Loucy (cell line): ENCODE data around the gene ORC4.

Source experiments
- EZH2phosphoT487 ChIP-seq: fragments of 200-600 bp; IDR thresholded peaks from 2 replicates; pipeline ENCODE4 v1.6.1; 2018; ENCODE audit warnings: antibody characterized with exemption, mild to moderate bottlenecking, moderate library complexity, borderline replicate concordance
- TF ChIP-seq, protein P1 (sequence below): fragments of 200-600 bp; sonication (generic); conservative IDR thresholded peaks from 2 replicates; pipeline ENCODE4 v1.5.1; 2014; ENCODE audit warnings: mild to moderate bottlenecking, antibody characterized with exemption, low read length

DNA sequence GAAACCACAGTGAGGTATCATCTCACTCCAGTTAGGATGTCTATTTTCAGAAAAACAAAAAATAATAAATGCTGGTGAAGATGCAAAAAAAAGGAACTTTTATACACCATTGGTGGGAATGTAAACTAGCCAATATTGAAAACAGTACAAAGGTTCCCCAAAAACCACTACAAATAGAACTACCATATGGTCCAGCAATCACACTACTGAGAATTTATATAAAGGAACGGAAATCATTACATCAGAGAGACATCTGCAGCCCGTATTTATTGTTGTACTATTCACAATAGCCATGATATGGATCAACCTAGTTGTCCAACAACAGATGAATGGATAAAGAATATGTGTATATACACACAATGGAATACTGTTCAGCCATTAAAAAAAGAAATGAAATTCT lies 52.0 kb downstream of the ORC4 start:
- TF ChIP-seq, protein P1, sequence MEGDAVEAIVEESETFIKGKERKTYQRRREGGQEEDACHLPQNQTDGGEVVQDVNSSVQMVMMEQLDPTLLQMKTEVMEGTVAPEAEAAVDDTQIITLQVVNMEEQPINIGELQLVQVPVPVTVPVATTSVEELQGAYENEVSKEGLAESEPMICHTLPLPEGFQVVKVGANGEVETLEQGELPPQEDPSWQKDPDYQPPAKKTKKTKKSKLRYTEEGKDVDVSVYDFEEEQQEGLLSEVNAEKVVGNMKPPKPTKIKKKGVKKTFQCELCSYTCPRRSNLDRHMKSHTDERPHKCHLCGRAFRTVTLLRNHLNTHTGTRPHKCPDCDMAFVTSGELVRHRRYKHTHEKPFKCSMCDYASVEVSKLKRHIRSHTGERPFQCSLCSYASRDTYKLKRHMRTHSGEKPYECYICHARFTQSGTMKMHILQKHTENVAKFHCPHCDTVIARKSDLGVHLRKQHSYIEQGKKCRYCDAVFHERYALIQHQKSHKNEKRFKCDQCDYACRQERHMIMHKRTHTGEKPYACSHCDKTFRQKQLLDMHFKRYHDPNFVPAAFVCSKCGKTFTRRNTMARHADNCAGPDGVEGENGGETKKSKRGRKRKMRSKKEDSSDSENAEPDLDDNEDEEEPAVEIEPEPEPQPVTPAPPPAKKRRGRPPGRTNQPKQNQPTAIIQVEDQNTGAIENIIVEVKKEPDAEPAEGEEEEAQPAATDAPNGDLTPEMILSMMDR, result no peak
- no peak for TF ChIP-seq EZH2phosphoT487
